Endodermal cell (in vitro differentiated cells): Measurements from ENCODE around the gene TFF1. TPM values are rescaled to one million over a fixed set of nuclear protein-coding genes. Genes with fewer than 3 reads are reported as not detected.

Experiments used
- DNase-seq: peaks from one replicate; pipeline ENCODE4 v3.0.0-alpha.2; 2017
- H3K27ac ChIP-seq: 2 replicates; pipeline ENCODE4 v1.5.1; 2013; ENCODE audit warnings: mild to moderate bottlenecking, low read depth, low read length, moderate library complexity
- H3K27me3 ChIP-seq: 2 replicates; pipeline ENCODE4 v1.6.1; 2013; ENCODE audit warnings: mild to moderate bottlenecking, low read length, moderate library complexity; ENCODE audit not compliant: insufficient read depth, control insufficient read depth, poor library complexity, severe bottlenecking
- H3K36me3 ChIP-seq: 2 replicates; pipeline ENCODE4 v1.7.0; 2013; ENCODE audit warnings: mild to moderate bottlenecking, low read length, moderate library complexity; ENCODE audit not compliant: control insufficient read depth, insufficient read depth
- H3K4me1 ChIP-seq: one replicate; pipeline ENCODE4 v1.7.0; 2013; ENCODE audit warnings: low read length; ENCODE audit not compliant: control insufficient read depth, insufficient read depth
- H3K4me3 ChIP-seq: 2 replicates; pipeline ENCODE4 v1.5.1; 2013; ENCODE audit warnings: mild to moderate bottlenecking, low read length, moderate library complexity
- H3K9ac ChIP-seq: 2 replicates; pipeline ENCODE4 v1.6.1; 2013; ENCODE audit warnings: mild to moderate bottlenecking, low read length, moderate library complexity; ENCODE audit not compliant: poor library complexity, severe bottlenecking; ENCODE audit errors: extremely low read depth
- H3K9me3 ChIP-seq: 2 replicates; pipeline ENCODE4 v1.6.1; 2013; ENCODE audit warnings: mild to moderate bottlenecking, low read length, moderate library complexity; ENCODE audit not compliant: control insufficient read depth
- H3K27ac Mint-ChIP-seq: 2 replicates; pipeline ENCODE4 v1.8.0; 2020; ENCODE audit warnings: mixed read lengths
- H3K27me3 Mint-ChIP-seq: 2 replicates; pipeline ENCODE4 v1.8.0; 2021; ENCODE audit warnings: mild to moderate bottlenecking, mixed read lengths; ENCODE audit not compliant: insufficient read depth
- H3K36me3 Mint-ChIP-seq: 2 replicates; pipeline ENCODE4 v1.8.0; 2020; ENCODE audit warnings: low read depth, mixed read lengths
- H3K4me1 Mint-ChIP-seq: 2 replicates; pipeline ENCODE4 v1.8.0; 2020; ENCODE audit warnings: mixed read lengths
- H3K4me3 Mint-ChIP-seq: 2 replicates; pipeline ENCODE4 v1.8.0; 2020; ENCODE audit warnings: mild to moderate bottlenecking, moderate library complexity, mixed read lengths
- H3K9me3 Mint-ChIP-seq: 2 replicates; pipeline ENCODE4 v1.8.0; 2020; ENCODE audit warnings: mild to moderate bottlenecking, mixed read lengths
- WGBS, 2 experiments: methylation state at CpG; one replicate each; pipeline versions ENCODE4 v1.1.5 to v1.1.7; 2013; ENCODE audit warnings: missing lambda C conversion rate in 2 of 2, mixed read lengths in 1 of 2; ENCODE audit not compliant: insufficient coverage in 1 of 2, insufficient read length in 1 of 2; 5-methylcytosine and 5-hydroxymethylcytosine counted together
- total RNA-seq, 2 donors: library from RNA; stranded (reverse); fragmentation: NEBNext Ultra II Directional in 1 of 2; extraction: Animal tissue kit (Norgen Biotek cat#: 25700) in 1 of 2; gene quantifications; 2 replicates in 1 of 2; 3 replicates in 1 of 2; pipeline ENCODE4 v1.2.1, GENCODE V29; 2021
- TF ChIP-seq, protein P1 (sequence below): fragments of 200-600 bp; sonication (generic); conservative IDR thresholded peaks from 2 replicates; pipeline ENCODE4 v1.5.0; 2021; ENCODE audit warnings: antibody characterized with exemption, mild to moderate bottlenecking

The TFF1 gene
- total RNA-seq, 2 donors from 2014 or later = 1.6 to 3.7 TPM

DNA sequence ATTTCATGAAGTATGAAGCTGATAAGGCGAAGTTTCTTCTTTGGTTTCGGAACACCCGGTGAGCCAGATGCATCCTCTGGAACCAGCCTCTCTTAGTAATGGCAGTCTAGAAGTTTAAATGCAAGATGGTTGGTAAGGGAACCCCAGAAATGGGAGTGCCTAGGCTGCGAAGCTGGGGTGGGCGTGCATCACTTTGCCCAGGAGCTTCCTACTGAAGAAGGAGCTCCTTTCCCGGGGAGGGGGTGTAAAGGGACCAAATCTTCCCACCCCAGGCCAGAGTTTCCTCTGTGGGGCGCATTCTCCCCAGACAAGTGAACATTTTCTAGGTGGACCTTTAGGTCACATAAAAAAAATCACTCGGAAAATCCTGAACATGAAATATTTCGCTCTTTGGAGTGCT, 19.9 kb downstream of the TFF1 start:
- H3K36me3 Mint-ChIP-seq = no peaks in the 10 kb centered on the region
- no peaks in the 10 kb centered on the region for H3K9me3 Mint-ChIP-seq
- peaks cover 3% of the 10 kb centered on the region for H3K4me1 ChIP-seq
- TF ChIP-seq, protein P1, sequence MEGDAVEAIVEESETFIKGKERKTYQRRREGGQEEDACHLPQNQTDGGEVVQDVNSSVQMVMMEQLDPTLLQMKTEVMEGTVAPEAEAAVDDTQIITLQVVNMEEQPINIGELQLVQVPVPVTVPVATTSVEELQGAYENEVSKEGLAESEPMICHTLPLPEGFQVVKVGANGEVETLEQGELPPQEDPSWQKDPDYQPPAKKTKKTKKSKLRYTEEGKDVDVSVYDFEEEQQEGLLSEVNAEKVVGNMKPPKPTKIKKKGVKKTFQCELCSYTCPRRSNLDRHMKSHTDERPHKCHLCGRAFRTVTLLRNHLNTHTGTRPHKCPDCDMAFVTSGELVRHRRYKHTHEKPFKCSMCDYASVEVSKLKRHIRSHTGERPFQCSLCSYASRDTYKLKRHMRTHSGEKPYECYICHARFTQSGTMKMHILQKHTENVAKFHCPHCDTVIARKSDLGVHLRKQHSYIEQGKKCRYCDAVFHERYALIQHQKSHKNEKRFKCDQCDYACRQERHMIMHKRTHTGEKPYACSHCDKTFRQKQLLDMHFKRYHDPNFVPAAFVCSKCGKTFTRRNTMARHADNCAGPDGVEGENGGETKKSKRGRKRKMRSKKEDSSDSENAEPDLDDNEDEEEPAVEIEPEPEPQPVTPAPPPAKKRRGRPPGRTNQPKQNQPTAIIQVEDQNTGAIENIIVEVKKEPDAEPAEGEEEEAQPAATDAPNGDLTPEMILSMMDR = no peak
- H3K9me3 ChIP-seq = no peaks in the 10 kb centered on the region
- no peak overlapping the region for H3K9ac ChIP-seq
- no peak overlapping the region for H3K4me3 ChIP-seq
- H3K27me3 Mint-ChIP-seq = no peaks in the 10 kb centered on the region
- no peaks in the 10 kb centered on the region for H3K4me1 Mint-ChIP-seq
- no peaks in the 10 kb centered on the region for H3K27me3 ChIP-seq
- no peak overlapping the region for H3K4me3 Mint-ChIP-seq
- no peak overlapping the region for H3K27ac ChIP-seq
- no peak overlapping the region for H3K27ac Mint-ChIP-seq
- 96% methylated on average over 7 to 9 of the region's 9 CpGs for WGBS, 2 experiments
- H3K36me3 ChIP-seq = no peaks in the 10 kb centered on the region
- DNase-seq = peak; percentile 7

DNA sequence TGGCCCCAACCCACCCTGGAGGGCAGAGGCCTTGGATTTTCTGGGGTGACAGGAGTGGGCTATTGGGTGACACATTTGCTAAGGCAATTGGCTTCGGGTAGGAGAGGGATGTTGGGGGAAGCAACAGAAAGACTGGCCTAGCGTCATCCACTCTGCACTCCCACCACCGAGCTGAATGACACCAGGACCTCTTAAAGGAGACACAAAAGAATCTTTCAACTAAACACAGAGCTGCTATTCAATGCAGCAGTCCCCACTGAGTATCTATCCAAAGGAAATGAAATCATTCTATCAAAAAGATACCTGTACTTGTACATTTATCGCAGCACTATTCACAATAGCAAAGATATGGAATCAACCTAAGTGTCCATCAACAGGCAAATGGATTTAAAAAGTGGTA, 21.7 kb downstream of the TFF1 start:
- Histone ChIP-seq H3K9me3 (no peaks in the 10 kb centered on the region), H3K36me3 (no peaks in the 10 kb centered on the region), H3K4me3 (no peak overlapping the region), H3K9ac (no peak overlapping the region), H3K4me1 (peaks cover 3% of the 10 kb centered on the region), H3K27me3 (no peaks in the 10 kb centered on the region), H3K27ac (no peak overlapping the region)
- no peaks in the 10 kb centered on the region for H3K4me1 Mint-ChIP-seq
- peak; percentile 22 for DNase-seq
- TF ChIP-seq, protein P1 = no peak
- H3K36me3 Mint-ChIP-seq = no peaks in the 10 kb centered on the region
- 76 to 84% methylated on average over 3 to 4 of the region's 4 CpGs for WGBS, 2 experiments
- H3K27me3 Mint-ChIP-seq = no peaks in the 10 kb centered on the region
- H3K27ac Mint-ChIP-seq = no peak overlapping the region
- H3K4me3 Mint-ChIP-seq = no peak overlapping the region
- no peaks in the 10 kb centered on the region for H3K9me3 Mint-ChIP-seq

DNA sequence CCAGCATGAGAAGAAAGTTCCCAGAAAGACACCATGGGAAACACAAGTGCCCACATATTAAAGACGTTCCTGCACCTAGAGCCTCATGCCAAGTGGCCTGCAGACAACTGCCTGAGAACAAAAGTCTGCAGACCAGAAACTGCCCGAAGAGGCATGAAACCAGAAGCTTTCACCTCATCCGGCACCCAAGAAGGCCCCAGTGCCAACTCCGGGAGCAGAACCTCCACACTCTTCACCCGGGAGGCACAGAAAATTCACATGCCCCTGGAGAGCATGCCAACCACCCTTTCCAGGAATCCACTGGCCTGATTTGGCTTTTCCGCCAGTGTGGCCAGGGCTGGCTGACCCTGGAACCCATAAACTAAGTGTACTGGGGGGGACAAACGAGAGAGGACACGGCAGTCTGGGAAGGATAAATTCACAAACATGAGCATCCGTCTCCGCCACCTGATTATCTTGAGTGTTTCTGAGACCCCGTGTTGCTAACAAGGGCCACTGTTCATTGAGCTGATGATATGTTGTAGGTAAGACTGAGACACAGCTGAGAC, 22.3 kb downstream of the TFF1 start:
- Mint-ChIP-seq H3K4me3 (no peak overlapping the region), H3K4me1 (no peaks in the 10 kb centered on the region), H3K27ac (no peak overlapping the region), H3K36me3 (no peaks in the 10 kb centered on the region), H3K27me3 (no peaks in the 10 kb centered on the region), H3K9me3 (no peaks in the 10 kb centered on the region)
- WGBS, 2 experiments = 89 to 94% methylated on average over 6 to 11 of the region's 11 CpGs
- H3K36me3 ChIP-seq = no peaks in the 10 kb centered on the region
- DNase-seq = peak; percentile 9
- no peak overlapping the region for H3K9ac ChIP-seq
- H3K4me1 ChIP-seq = peaks cover 3% of the 10 kb centered on the region
- no peaks in the 10 kb centered on the region for H3K9me3 ChIP-seq
- no peak overlapping the region for H3K4me3 ChIP-seq
- H3K27ac ChIP-seq = no peak overlapping the region
- H3K27me3 ChIP-seq = no peaks in the 10 kb centered on the region
- TF ChIP-seq, protein P1 = no peak
